Measurements from ENCODE around the gene ENTPD8.
A peak's percentile ranks its signal among the peaks of the same experiment; 100 is the strongest.

Gene ENTPD8

DNA sequence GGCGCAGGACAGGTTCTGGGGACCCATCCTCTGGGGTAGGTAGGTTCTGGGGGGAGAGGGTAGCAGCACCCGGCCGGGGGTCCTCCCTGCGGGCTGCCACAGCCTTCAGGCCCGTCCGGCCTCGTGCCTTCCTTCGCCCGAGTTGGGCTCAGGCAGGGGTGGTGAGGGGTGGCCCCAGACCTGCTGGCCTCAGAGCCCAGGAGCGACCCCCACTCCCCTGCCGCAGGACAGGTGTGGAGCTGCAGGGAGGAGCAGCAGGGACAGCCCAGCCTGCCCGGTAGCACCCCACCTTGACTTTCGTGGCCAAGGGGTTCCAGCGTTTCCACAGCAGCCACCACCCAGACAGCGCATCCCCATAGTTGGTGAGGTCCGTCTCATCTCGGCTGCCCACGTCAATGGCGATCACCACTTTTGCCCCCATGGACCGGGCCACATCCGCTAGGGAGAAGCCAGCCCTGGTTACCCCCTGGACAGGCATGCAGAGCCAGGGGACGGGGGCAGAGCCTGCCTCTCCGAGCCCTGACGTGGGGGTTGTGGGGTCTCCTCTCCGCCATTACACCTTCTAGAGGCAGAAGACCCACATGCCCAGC lies 21.3 kb upstream of the ENTPD8 start:
- Histone ChIP-seq H4K91ac (ENCODE audit: low read depth, low read length, poor library complexity) (no peak overlapping the region), H4K8ac (ENCODE audit: low read depth, low read length) (peak overlapping the region; percentile 65), H3K27ac (replicated peaks; ENCODE audit: low read length) (no peak overlapping the region), H3K27me3 (ENCODE audit: control insufficient read depth in 3 of 3, insufficient read depth in 3 of 3, low read depth in 1 of 3, low read length in 3 of 3) (peaks cover 0 to 6% (median 0%) of the 10 kb centered on the region in 3 experiments), H3K4me3 (ENCODE audit: low read length in 2 of 2) (no peak overlapping the region), H2AK5ac (ENCODE audit: low read depth, low read length) (peak overlapping the region; percentile 84), H2BK120ac (ENCODE audit: low read depth, low read length) (no peak overlapping the region), H3K4me1 (ENCODE audit: control insufficient read depth in 2 of 2, insufficient read depth in 1 of 2, low read depth in 1 of 2, low read length in 2 of 2) (peaks cover 10 to 11% of the 10 kb centered on the region in 2 donors), H2BK5ac (ENCODE audit: low read length) (peak overlapping the region; percentile 53), H3K23ac (ENCODE audit: low read depth, low read length, poor library complexity) (peak overlapping the region; percentile 93), H3K9me3 (replicated peaks in 1 of 2; ENCODE audit: control insufficient read depth in 2 of 2, insufficient read depth in 1 of 2, low read depth in 1 of 2, low read length in 2 of 2) (peaks cover 0 to 2% of the 10 kb centered on the region in 2 donors), H3K36me3 (replicated peaks in 1 of 2; ENCODE audit: control insufficient read depth in 2 of 2, insufficient read depth in 2 of 2, low read length in 2 of 2) (peaks cover 0 to 4% of the 10 kb centered on the region in 2 donors), H2AFZ (ENCODE audit: low read length) (no peak overlapping the region), H2BK15ac (ENCODE audit: low read length) (no peak overlapping the region), H3K79me1 (ENCODE audit: low read depth, low read length) (peaks cover 11% of the 10 kb centered on the region), H3K18ac (ENCODE audit: low read length) (peak overlapping the region; percentile 57), H3K9ac (ENCODE audit: low read depth, low read length, poor library complexity) (no peak overlapping the region), H3K14ac (ENCODE audit: low read length) (peak overlapping the region; percentile 89), H3K4ac (ENCODE audit: low read length) (no peak overlapping the region), H2BK12ac (ENCODE audit: low read length) (peak overlapping the region; percentile 10), H3K4me2 (ENCODE audit: insufficient read depth, low read length, poor library complexity, severe bottlenecking) (no peak overlapping the region)
- no CpG with 5 or more reads among the region's 25 CpGs for WGBS, 2 donors (ENCODE audit: extremely low coverage in 2 of 2, insufficient read length in 2 of 2, insufficient replicate concordance in 1 of 2)
- no peak for DNase-seq (ENCODE audit: low spot score)

DNA sequence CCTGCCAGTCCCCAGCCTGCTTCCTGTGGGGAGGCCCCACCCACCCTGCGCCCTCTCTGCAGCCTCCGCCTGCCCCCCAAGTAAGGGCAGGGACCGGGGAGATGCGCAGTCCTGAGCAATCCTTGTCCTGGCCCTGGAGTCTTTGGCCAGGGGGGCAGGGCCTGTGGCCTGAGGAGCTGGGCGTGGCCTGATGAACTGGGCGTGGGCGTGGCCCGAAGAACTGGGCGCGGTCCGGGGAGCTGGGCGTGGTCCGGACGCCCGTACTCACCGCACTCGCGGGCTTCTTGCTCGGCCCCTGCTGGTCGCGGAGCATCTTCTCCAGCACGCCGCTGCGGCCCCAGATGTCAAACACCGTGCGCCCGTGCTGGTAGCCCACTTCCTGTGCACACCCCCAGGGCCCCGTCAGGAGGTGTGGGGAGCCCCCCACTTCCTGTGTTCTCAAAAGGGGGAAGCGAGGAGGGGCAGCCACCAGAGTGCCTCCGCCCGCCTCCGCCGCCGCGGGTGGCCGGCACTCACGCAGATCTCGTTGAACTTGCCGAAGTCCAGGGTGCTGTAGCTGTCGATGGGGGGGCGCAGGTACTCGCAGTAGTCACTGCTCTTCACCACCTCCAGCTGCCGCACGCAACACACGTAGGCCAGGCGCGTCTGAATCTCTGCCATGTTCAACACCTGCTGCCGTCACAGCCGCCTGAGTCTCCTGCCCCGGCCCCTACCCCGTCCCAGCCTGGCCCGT lies 20.7 kb upstream of the ENTPD8 start:
- Histone ChIP-seq H3K23ac (ENCODE audit: low read depth, low read length, poor library complexity) (peak overlapping the region; percentile 93), H2AK5ac (ENCODE audit: low read depth, low read length) (peak overlapping the region; percentile 84), H3K4me3 (ENCODE audit: low read length in 2 of 2) (no peak overlapping the region), H3K36me3 (replicated peaks in 1 of 2; ENCODE audit: control insufficient read depth in 2 of 2, insufficient read depth in 2 of 2, low read length in 2 of 2) (peaks cover 6 to 11% of the 10 kb centered on the region in 2 donors), H4K8ac (ENCODE audit: low read depth, low read length) (no peak overlapping the region), H3K9ac (ENCODE audit: low read depth, low read length, poor library complexity) (peak overlapping the region; percentile 30), H2BK12ac (ENCODE audit: low read length) (peak overlapping the region; percentile 58), H2BK15ac (ENCODE audit: low read length) (peak overlapping the region; percentile 100), H2BK5ac (ENCODE audit: low read length) (peak overlapping the region; percentile 53), H3K4ac (ENCODE audit: low read length) (no peak overlapping the region), H2BK120ac (ENCODE audit: low read depth, low read length) (no peak overlapping the region), H3K9me3 (replicated peaks in 1 of 2; ENCODE audit: control insufficient read depth in 2 of 2, insufficient read depth in 1 of 2, low read depth in 1 of 2, low read length in 2 of 2) (peaks cover 0 to 2% of the 10 kb centered on the region in 2 donors), H3K4me1 (ENCODE audit: control insufficient read depth in 2 of 2, insufficient read depth in 1 of 2, low read depth in 1 of 2, low read length in 2 of 2) (peaks cover 10 to 11% of the 10 kb centered on the region in 2 donors), H2AFZ (ENCODE audit: low read length) (peak overlapping the region; percentile 49), H3K79me1 (ENCODE audit: low read depth, low read length) (peaks cover 14% of the 10 kb centered on the region), H3K27ac (replicated peaks; ENCODE audit: low read length) (no peak overlapping the region), H3K14ac (ENCODE audit: low read length) (no peak overlapping the region), H3K18ac (ENCODE audit: low read length) (peak overlapping the region; percentile 80), H3K4me2 (ENCODE audit: insufficient read depth, low read length, poor library complexity, severe bottlenecking) (peak overlapping the region; percentile 33), H3K27me3 (ENCODE audit: control insufficient read depth in 3 of 3, insufficient read depth in 3 of 3, low read depth in 1 of 3, low read length in 3 of 3) (peaks cover 0 to 6% (median 0%) of the 10 kb centered on the region in 3 experiments), H4K91ac (ENCODE audit: low read depth, low read length, poor library complexity) (no peak overlapping the region)
- WGBS, 2 donors (ENCODE audit: extremely low coverage in 2 of 2, insufficient read length in 2 of 2, insufficient replicate concordance in 1 of 2), result no CpG with 5 or more reads among the region's 52 CpGs
- DNase-seq (ENCODE audit: low spot score), result no peak

DNA sequence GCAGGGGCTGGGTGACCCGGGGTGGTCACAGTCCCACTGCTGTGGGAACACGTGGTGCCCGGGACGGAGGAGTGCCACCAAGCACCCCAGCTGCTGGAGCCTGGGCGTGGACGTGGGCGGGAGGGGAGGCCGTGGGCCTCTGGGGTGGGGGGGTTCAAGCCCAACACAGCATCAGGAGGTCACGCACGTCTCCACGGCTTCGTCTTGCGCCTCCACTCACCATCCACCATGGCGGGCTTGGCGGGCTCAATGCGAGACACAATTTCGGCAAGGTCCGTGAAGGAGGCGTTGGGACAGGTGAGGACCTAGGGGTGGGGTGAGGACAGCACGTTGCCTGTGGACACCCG lies 20.1 kb upstream of the ENTPD8 start:
- Histone ChIP-seq H3K27me3 (ENCODE audit: control insufficient read depth in 3 of 3, insufficient read depth in 3 of 3, low read depth in 1 of 3, low read length in 3 of 3) (peaks cover 0 to 6% (median 0%) of the 10 kb centered on the region in 3 experiments), H2BK12ac (ENCODE audit: low read length) (peak overlapping the region; percentile 58), H3K79me1 (ENCODE audit: low read depth, low read length) (peaks cover 15% of the 10 kb centered on the region), H2AK5ac (ENCODE audit: low read depth, low read length) (peak overlapping the region; percentile 90), H2BK5ac (ENCODE audit: low read length) (no peak overlapping the region), H3K14ac (ENCODE audit: low read length) (no peak overlapping the region), H4K91ac (ENCODE audit: low read depth, low read length, poor library complexity) (no peak overlapping the region), H3K9ac (ENCODE audit: low read depth, low read length, poor library complexity) (peak overlapping the region; percentile 21), H4K8ac (ENCODE audit: low read depth, low read length) (no peak overlapping the region), H2BK15ac (ENCODE audit: low read length) (peak overlapping the region; percentile 100), H3K18ac (ENCODE audit: low read length) (peak overlapping the region; percentile 71), H2BK120ac (ENCODE audit: low read depth, low read length) (no peak overlapping the region), H3K23ac (ENCODE audit: low read depth, low read length, poor library complexity) (peak overlapping the region; percentile 93), H3K4me2 (ENCODE audit: insufficient read depth, low read length, poor library complexity, severe bottlenecking) (peak overlapping the region; percentile 33), H3K4me1 (ENCODE audit: control insufficient read depth in 2 of 2, insufficient read depth in 1 of 2, low read depth in 1 of 2, low read length in 2 of 2) (peaks cover 10 to 11% of the 10 kb centered on the region in 2 donors), H3K36me3 (replicated peaks in 1 of 2; ENCODE audit: control insufficient read depth in 2 of 2, insufficient read depth in 2 of 2, low read length in 2 of 2) (peaks cover 10 to 16% of the 10 kb centered on the region in 2 donors), H3K9me3 (replicated peaks in 1 of 2; ENCODE audit: control insufficient read depth in 2 of 2, insufficient read depth in 1 of 2, low read depth in 1 of 2, low read length in 2 of 2) (peaks cover 0 to 2% of the 10 kb centered on the region in 2 donors), H2AFZ (ENCODE audit: low read length) (no peak overlapping the region), H3K4ac (ENCODE audit: low read length) (no peak overlapping the region), H3K4me3 (ENCODE audit: low read length in 2 of 2) (no peak overlapping the region), H3K27ac (replicated peaks; ENCODE audit: low read length) (no peak overlapping the region)
- DNase-seq (ENCODE audit: low spot score), result no peak
- no CpG with 5 or more reads among the region's 21 CpGs for WGBS, 2 donors (ENCODE audit: extremely low coverage in 2 of 2, insufficient read length in 2 of 2, insufficient replicate concordance in 1 of 2)
